Omental fat pad (tissue), 4 donors: Measurements from ENCODE around the gene DPYD. TPM values are rescaled to one million over a fixed set of nuclear protein-coding genes. Genes with fewer than 3 reads are reported as not detected.

Experiments used
- ATAC-seq: fragments of 150-250 bp; one replicate; pipeline ENCODE4 v1.9.1; 2016; ENCODE audit warnings: mild to moderate bottlenecking, moderate library complexity; ENCODE audit not compliant: low FRiP score
- DNase-seq: peaks from one replicate; pipeline ENCODE4 v3.0.0-alpha.2; 2019; ENCODE audit warnings: low spot score
- total RNA-seq, 4 donors: library from RNA; depleted of rRNA; stranded (reverse); fragments of >200 nt; gene quantifications; one replicate each; pipeline ENCODE4 v1.1.0, GENCODE V29; 2016
- TF ChIP-seq, protein P1 (sequence below), 3 donors: fragments of 450-650 bp; IDR thresholded peaks; one replicate each; pipeline ENCODE4 v1.5.1; 2016 to 2017; ENCODE audit warnings: antibody characterized with exemption in 3 of 3, mild to moderate bottlenecking in 3 of 3, moderate library complexity in 2 of 3

DPYD gene
- total RNA-seq, 4 donors from 2014 or later: 52.5 to 86.4 (median 60.3) TPM

DNA sequence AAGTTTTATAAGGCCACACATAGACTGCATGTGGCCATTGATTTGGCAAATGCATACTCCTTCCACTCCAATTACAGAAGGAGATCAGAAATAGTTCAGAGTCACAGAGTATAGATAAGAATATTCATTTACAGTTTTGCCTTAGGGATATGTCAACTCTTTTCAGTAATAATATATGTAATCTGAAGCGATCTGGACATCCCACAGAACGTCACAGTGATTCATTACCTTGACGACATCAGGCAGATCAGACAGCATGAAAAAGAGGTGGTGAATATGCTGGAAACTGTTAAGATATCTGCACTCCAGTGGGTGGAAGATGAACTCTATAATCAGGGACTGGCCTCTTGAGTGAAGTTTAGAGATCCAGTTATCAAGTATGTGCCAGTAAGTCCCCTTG, 240.4 kb downstream of the DPYD start:
- TF ChIP-seq, protein P1, sequence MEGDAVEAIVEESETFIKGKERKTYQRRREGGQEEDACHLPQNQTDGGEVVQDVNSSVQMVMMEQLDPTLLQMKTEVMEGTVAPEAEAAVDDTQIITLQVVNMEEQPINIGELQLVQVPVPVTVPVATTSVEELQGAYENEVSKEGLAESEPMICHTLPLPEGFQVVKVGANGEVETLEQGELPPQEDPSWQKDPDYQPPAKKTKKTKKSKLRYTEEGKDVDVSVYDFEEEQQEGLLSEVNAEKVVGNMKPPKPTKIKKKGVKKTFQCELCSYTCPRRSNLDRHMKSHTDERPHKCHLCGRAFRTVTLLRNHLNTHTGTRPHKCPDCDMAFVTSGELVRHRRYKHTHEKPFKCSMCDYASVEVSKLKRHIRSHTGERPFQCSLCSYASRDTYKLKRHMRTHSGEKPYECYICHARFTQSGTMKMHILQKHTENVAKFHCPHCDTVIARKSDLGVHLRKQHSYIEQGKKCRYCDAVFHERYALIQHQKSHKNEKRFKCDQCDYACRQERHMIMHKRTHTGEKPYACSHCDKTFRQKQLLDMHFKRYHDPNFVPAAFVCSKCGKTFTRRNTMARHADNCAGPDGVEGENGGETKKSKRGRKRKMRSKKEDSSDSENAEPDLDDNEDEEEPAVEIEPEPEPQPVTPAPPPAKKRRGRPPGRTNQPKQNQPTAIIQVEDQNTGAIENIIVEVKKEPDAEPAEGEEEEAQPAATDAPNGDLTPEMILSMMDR (IDR thresholded peaks at IDR 0.05): no peak
- DNase-seq (no peak), ATAC-seq (no peak)

DNA sequence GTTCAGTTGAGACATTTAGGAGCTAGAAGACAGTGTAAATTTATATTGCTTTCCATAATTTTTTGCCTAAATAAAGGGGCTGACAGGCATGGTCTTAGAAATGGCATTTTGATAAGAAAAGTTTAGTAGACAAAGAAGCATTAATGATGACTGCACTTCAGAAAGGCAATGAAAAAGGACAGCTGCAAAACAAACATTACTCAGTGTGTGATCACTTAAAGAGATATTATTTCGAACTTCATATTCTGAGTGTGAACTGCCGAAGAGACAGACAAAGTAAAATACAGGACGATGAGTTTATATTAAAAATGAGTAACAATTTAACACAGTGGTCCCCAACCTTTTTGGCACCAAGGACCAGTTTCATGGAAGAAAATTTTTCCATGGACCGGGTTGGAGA, 243.1 kb downstream of the DPYD start:
- DNase-seq (no peak), ATAC-seq (no peak)
- TF ChIP-seq, protein P1 (IDR thresholded peaks at IDR 0.05): no peak

DNA sequence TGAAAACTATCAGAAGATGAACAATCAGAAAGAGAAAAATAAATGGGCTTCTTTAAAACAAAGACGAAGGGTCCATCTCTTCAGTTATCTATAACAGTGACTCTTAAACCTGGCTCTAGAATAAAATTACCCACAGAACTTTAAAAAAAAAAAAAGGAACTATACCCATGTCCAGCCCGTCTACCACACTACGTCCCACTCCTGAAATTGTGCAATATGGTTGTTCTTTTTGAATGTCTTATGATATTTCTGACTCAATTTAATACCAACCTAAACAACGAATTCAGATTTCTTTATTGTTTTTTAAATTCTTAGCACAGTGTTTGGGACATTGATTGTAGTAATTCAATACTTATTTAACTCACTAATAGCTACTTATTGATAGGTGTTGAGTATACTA, 246.3 kb downstream of the DPYD start:
- ATAC-seq: no peak
- no peak for DNase-seq
- TF ChIP-seq, protein P1 (IDR thresholded peaks at IDR 0.05): no peak

DNA sequence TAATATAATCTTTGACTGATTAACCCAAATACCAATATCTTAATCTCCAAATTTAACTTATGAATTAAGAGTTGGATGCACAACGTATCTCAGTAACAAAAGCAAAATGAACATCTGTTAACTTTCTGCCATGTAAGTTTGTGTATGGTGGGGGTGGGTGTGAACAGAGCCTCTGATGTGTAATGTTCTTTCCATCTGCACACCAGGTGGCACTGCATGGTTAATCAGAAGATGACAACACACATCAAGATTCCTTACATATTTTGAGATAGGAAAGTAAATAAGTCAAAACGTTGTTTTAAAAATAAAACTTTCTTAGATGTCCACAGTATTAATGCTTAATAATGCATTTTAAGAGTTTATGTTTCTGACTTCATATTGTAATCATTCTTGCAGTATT, 251.9 kb downstream of the DPYD start:
- DNase-seq (no peak), ATAC-seq (no peak)
- TF ChIP-seq, protein P1 (IDR thresholded peaks at IDR 0.05): no peak

DNA sequence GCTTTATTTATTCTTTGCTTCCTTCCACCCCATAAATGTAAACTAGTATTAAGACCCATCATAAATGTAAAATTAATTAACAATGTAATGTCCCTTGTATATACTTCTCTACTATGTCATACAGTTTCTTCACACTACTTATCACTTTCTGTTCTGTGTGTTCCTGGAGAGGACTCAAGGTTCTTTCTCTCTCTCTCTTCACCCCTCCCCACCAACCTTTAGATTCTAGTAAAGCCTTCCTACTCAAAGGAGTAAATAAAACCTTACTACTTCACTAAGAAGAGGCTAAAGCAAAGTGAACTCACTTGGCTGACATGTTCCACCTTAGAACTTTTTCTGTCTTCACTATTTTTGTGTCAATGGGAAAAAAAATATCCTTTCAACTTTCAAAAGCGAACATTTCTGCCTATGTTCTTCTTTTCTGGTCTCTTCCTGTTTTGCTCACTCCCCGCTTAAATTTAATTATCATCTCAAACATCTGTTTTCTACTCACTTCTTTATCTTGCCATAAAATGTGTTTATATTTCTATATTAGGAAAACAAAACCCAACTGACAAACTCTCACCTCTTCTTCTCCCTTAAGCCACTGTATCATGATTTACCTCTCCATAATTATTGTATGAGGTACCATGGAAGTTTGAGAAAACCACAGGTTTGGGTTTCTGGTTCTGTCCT, 260.3 kb downstream of the DPYD start:
- DNase-seq: no peak
- TF ChIP-seq, protein P1 (IDR thresholded peaks at IDR 0.05): no peak
- ATAC-seq: no peak

DNA sequence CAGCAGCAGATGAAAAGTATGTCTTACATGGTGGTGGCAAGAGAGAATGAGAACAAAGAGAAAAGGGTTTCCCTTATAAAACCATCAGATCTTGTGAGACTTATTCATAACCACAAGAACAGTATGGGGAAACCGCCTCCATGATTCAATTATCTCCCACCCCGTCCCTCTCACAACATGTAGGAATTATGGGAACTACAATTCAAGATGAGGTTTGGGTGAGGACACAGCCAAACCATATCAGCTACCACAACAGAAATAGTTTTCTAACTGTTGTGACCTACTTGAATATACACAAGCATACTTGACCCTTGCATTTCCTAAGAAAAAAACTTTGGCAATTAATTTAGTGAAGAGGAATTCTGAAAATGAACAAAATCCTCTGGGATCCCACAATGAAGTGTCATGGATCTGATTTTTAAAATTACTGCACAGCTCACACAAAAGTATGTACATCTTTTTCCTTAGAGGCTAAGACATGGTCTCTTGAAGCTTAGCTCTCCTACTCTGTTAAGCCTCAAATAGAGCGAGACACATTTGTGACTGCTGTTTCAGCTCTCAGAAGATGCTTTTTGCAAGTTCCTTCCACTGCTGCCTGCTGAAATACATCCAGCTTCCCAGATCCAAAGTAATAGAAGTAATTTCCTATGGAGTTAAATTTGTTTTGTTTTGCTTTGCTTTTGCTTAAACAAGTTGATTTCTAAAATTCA, 265.8 kb downstream of the DPYD start:
- no peak for ATAC-seq
- DNase-seq: no peak
- TF ChIP-seq, protein P1 (IDR thresholded peaks at IDR 0.05): no peak

DNA sequence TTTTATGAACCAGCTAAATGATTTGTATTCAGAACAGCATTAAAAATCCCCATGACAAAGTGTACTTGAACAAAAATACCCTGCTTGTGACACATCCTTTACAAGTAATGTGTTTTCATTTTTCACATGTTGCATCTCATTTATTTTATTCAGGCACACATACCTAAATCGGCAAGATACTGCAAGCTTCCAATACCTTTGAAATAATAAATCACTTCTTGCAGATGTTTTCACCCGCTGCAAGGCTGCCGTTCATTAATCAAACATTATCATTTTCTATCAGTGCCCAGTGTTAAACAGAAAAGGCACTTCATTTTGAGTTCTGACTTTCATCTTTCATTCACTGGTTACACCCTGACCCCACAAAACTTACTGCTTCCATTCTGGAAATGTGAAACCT, 269.6 kb downstream of the DPYD start:
- ATAC-seq: no peak
- DNase-seq: no peak
- TF ChIP-seq, protein P1 (IDR thresholded peaks at IDR 0.05): no peak
